Measurements from ENCODE around the gene CPB1.
A peak's percentile ranks its signal among the peaks of the same experiment; 100 is the strongest.

The CPB1 gene

DNA sequence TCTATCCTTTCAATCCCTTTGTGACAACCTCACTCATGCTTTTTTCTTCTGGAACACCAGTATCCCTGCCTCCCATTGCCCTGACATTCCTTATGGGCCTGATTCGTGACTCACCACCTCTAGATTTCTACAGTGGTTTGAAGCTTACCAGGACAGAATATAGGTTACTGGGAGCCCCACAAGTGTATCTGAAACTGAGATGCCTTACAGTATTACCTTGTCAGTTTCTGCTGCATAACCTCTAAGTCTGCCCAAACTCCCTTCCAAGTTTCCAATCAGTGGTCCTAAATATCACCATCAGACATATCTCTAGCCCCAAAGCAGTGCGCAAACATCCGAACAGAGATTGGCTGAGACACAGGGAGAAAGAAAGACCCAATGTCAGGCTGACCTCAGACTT, 5.6 kb downstream of the CPB1 start:
- DNase-seq = no peak

DNA sequence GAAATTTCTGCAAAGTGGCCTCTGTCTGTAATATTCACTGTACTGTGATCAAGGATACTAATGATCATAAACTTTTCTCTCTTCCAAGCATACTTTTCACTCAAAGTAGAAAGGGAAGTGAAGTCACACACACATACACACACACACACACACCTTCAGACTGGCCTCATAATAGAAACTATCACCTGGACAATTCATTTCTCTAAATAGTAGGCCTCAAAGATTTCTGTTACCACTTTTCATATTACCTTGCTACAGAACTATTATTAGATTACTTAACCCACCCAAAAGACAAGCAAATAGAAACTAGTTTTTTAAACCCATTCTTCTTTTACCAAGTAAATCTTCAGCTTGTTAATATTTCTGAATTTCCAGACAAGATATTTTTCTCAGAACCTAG, 12.2 kb downstream of the CPB1 start:
- no peak for DNase-seq

DNA sequence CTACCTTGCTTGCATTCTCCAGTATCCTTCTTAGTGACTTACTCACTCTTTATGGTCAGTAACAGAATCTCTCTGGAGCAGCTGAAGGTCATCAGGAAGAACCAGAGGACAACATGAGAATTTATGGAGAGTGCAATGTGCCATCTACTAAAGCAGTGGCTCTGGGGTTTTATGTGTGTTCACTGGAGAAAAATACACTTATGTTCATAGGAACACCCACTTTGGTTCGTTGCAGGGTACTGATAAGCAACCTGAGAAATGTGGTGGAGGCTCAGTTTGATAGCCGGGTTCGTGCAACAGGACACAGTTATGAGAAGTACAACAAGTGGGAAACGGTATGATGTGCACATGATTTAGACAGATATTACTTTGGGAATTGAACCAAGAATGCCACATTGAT, 12.8 kb downstream of the CPB1 start:
- no peak for DNase-seq

GRCh38 chr3:148845756-148846395, 18.3 kb downstream of the CPB1 start:
- DNase-seq = no peak

DNA sequence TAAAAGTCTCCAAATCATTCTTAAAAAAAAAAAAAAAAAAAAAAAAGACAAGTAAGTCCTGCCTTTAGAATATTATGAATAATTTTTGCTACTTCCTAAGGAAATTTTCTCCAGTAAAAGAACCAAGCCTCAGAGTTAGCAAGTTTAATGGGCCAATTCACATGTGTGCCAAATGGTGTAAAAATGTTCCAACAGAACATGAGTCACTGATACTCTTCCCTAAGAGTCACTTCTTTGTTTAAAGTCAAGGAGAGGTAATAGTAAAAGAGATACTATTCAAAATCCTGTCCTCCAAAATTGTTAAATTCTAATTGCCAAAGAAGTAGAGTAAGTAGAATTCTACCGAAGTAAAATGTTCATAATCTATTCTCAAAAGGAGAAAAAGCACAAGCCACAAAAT, 19.7 kb downstream of the CPB1 start:
- DNase-seq = peak in 1 of 2 experiments; percentile 14

GRCh38 chr3:148848410-148848809, 20.8 kb downstream of the CPB1 start:
- DNase-seq = no peak

GRCh38 chr3:148852271-148852992, 24.8 kb downstream of the CPB1 start:
- DNase-seq = no peak

- no peak for DNase-seq
These were observed 25.5 kb downstream of the CPB1 start for GRCh38 chr3:148853076-148853475.

DNA sequence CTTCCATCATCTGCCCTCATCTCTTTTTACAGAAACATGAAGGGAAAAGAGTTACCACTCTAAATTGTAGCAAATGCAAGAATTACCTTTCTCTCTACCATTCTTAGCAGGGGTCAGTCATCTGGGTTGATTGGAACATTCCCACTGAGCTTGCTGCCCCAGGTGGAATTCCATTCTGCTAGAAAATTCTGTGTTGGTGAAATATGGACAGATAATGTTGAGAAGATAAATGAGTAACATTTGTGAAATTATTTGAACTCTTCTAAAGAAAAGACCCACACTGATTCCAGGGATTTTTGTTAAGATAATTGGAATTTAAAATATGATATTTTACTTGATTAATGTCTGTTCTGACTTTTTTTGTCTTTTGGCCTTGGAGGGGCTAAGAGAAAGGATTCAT, 26.4 kb downstream of the CPB1 start:
- DNase-seq = no peak

DNA sequence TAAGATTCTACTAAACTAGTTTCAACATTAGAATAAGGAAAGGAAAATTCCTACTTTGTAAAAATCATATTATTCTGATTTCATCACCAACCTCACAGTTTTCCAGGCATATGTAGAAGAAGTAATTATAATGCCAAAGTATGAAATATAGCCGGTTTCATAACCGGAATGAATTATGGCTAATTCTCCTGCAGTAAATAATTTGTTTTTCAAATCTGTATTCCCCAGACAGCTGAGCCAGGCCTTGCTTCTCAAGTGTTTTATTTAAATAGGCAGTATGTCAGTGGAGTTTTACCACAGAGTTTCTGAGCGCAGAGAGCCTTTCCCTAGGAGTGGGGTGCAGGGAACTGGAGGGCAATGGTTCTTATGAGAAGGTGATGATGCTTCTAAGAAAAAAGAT, 28.8 kb downstream of the CPB1 start:
- no peak for DNase-seq

DNA sequence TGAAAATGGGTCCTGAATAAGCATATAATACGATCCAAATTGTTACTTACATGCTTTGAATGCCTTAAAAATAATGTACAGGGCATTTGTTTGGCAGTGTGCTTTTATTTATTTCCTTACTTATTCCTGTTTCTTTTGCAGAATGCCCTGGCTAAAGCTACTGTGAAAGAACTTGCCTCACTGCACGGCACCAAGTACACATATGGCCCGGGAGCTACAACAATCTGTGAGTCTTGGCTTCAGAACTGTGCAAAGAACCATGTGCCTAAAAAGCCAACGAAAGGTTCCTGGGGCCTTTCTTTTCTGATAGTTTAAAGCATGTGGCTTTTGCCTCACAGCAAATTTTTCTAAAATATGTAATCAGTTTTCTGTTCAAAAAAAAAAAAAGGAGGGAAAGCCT, 29.7 kb downstream of the CPB1 start:
- peak in 1 of 2 experiments; percentile 26 for DNase-seq

- peak; percentile 31 to 68 for DNase-seq
These were observed 33.8 kb downstream of the CPB1 start for GRCh38 chr3:148861277-148861869.

DNA sequence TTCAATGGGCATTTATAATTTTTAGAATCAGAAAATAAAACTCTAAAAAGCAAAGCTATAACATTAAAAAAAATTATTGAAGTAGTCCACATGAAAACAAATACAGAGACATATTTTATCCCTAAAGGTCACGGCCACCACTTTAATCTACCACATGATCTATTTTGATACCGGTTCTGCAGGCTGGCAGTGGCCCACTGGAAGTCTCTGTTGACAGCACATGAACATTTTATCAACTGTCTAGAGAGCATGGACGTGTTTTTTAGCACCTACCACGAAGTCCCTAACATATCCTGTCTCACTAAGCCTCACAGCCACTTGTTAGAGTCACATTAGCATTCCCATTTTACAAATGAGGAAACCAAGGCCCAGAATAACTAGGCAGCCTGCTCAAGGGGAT, 35.7 kb downstream of the CPB1 start:
- DNase-seq = no peak

DNA sequence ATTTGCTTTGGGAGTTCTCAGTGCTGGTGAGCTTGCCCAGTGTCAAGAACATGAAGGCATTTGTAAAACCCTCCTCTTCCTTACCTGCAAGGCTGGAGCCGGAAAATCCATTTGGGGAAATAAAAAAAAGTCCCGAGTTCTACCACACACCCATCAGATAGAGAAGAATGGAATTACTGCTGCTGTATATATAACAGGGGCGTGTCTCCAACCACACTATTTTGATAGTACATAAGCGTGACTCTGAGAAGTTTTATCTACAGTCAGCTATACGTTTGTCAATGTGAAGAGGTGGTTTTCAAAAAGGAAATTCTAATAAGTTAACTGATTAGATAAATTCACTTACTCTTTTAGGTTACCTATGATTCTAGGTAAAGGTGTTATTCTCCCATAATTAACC, 36.2 kb downstream of the CPB1 start:
- DNase-seq = no peak

- DNase-seq = no peak
These were observed 37.4 kb downstream of the CPB1 start, which contains the start of gene CPA3 for GRCh38 chr3:148865049-148865448. Gene CPA3 (plus strand): TSS chr3:148865296. CDS start chr3:148865308, 12 bp downstream.

DNA sequence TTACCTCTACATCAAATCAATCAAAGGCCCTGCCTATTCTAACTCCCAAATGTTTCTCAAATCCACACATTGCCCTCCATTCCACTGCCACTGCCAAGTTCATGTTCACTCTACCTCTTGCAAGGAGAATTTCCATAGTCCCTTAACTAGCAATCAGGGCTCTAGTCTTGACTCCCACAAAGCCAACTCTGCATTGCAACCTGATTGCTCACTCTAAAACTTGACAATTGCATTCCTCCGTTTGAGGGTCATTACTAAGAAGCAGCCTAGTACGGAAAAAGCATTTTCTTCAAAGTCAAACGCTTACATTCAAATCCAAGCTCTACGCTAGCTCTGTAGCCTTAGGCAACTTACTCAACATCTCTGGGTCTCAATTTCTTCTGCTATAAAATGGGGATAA, 38.6 kb downstream of the CPB1 start:
- DNase-seq = no peak

DNA sequence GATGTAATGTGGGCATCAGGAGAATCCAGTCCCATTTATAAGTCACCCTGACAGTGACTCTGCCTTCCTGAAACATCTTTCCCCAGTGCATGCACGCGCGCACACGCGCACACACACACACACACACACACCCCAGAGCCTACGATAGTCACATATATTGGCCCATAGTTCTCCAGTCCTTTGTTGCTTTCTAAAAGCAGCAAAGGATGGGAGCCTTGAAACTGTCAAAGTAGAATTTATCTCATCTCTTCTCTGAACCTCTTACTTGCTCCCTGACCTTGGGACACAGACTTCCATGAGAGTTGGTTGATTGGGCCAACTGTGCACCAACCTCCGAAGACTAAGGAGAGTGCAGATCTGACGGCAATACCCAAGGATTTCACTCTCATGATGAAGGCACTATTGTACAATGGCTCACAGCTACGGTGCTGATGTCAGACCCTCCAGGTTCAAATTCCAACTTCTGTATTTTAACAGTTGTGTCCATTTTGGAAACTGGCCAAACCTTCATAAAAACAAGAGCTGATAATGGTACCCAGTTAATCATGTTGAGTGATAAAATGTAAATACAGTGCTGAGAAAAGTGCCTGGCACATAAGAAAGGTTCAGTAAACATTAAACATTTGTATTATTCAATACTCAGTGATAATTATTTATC, 45.8 kb downstream of the CPB1 start:
- no peak for DNase-seq

DNA sequence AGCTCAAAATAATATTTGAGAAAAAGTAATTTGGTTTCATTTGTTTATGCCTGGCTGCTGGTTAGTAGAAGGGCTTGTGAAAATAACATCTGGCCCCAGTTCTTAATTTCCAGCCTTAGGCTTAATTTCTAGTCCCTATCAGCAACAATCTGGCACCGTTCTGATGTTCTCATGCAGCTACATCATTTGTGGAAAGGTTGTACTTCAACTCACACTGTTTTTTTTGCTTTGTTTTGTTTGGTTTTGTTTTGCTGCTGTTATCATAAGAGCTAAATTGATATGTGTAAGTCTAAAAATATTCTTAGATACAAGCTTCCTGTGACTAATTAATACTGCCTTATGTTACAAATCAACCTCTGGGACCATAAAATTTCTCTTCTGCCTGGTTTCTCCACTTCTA, 46.4 kb downstream of the CPB1 start:
- DNase-seq = no peak

DNA sequence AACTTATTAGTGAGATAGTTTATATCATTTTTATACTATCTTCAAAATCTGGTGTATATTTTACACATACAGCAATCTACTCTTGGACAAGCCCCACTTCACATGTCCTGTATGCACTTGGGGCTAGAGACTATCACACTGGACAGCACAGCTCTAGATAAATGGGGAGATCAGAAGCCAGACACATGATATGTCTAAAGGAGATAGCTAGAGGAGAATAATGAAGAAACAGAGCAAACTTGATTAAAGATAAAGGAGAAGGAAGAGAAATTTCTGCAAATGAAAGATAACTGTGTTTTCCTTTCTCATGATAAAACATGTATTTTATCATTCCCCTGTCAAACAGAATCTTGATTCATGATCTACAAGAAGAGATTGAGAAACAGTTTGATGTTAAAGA, 50.5 kb downstream of the CPB1 start:
- no peak for DNase-seq

DNA sequence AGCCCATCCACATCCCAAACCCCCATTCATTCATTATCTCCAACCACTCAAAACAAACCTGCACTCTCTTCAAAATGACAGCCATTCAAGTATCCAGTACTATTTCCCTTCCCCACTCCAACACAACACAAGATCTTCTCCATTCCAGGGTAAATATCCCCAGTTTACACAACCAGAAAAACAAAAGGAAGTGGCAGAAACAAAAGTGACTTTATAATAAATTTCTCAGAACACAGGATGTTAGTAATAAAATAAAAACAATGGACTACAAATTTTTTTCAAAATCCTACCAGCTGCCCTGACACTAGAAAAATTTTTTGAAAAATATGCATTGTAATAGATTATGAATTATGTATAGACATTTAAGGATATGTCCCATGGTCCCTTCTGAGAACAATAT, 51.6 kb downstream of the CPB1 start:
- no peak for DNase-seq

DNA sequence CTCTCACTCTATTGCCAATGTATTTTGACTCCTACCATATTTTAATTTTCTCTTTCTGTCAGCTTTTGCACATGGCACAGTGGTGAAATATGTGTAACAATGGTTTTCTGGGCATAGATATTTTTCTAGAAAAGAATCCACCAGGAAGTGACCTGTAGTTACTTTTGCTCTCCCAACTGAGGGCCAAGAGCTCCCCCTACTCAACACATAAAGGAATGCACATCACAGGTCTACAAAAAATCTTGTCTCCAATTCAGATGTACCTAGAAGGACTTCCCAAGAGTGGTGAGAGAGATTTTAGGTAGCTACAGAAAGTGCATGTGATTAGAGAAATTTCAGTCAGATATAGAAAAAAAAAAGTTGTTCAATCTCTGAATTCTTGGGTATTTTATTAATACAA, 53.1 kb downstream of the CPB1 start:
- DNase-seq = peak in 1 of 2 experiments; percentile 13

DNA sequence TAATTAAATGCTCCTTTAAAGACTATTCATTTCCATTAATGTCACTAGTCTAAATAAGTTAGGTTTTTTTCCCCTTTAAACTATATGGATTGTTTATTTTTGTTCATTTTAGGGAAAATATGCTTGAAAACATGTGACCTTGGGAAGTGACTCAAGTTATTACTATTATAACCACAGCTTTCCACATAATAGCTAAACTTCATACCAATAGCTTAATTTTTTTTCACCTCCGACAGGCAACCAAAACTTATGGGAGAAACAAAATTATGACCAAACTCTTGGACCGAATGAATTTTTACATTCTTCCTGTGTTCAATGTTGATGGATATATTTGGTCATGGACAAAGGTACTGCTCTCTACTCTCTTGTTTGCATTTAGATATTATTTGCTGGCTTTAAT, 53.7 kb downstream of the CPB1 start:
- DNase-seq = no peak

GRCh38 chr3:148882288-148882687, 54.7 kb downstream of the CPB1 start:
- DNase-seq = peak in 1 of 2 experiments; percentile 56

DNA sequence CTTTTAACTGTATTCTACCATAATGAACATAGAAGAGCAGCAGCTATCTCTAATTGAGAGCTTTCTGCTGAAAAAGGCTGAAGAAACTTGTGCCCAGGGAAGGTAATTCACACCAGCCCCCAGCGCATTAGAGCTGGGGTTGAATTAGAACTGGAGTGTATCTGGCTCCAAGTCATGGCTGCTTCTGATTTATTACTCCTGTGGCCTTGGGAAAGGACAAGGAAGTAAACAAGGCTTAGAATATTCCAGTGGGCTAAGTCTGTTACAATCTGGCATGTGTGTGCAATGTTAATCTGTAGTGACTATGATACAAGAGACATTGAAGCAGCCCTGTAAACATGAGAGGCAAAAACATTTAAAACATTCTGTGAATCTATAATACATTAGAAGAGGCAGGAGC, 55.6 kb downstream of the CPB1 start:
- DNase-seq = no peak
